ENCODE measurements around the gene PLEKHG4.

The PLEKHG4 gene

DNA sequence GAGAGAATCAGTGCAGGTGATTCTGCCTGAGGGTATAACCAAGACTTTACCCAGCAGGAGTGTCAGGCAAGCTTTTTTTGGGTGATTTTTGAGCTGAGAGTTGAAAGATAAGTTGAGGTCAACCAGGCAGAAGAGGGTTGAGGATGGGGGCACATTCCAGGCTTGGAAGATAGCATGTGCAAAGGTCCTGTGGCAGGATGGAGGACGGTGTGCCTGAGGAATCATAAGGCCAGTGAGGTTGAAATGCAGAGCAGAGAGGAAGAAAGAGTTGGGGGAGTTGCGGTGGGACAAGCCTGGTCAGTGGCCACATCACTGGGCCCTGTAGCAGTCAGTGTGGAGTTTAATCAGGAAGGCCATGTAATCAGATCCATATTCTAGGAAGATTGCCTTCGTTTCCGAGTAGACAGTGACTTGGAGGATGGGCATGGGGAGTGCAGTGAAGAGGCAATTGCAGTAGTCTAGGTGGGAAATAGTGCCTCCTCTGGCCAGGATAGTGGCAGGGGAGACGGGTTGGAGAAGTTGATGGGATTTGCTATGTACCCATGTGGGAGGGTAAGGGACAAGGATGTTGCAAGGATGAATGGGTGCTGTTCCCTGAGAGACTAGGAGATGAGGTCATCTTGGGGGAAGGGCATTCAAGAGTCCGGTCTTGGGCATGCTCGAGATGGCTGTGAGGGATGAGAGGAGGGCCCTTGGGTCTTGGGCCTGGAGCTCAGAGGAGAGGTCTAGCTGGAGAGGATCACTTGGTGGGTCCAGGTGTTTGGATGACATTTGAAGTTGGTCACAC, 3.9 kb downstream of the PLEKHG4 start:
- no peak for DNase-seq (ENCODE audit: low read depth)
- TF ChIP-seq, protein P1, sequence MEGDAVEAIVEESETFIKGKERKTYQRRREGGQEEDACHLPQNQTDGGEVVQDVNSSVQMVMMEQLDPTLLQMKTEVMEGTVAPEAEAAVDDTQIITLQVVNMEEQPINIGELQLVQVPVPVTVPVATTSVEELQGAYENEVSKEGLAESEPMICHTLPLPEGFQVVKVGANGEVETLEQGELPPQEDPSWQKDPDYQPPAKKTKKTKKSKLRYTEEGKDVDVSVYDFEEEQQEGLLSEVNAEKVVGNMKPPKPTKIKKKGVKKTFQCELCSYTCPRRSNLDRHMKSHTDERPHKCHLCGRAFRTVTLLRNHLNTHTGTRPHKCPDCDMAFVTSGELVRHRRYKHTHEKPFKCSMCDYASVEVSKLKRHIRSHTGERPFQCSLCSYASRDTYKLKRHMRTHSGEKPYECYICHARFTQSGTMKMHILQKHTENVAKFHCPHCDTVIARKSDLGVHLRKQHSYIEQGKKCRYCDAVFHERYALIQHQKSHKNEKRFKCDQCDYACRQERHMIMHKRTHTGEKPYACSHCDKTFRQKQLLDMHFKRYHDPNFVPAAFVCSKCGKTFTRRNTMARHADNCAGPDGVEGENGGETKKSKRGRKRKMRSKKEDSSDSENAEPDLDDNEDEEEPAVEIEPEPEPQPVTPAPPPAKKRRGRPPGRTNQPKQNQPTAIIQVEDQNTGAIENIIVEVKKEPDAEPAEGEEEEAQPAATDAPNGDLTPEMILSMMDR (IDR thresholded peaks at IDR 0.05; ENCODE audit: control insufficient read depth, extremely low read depth, insufficient read depth) = no peak

DNA sequence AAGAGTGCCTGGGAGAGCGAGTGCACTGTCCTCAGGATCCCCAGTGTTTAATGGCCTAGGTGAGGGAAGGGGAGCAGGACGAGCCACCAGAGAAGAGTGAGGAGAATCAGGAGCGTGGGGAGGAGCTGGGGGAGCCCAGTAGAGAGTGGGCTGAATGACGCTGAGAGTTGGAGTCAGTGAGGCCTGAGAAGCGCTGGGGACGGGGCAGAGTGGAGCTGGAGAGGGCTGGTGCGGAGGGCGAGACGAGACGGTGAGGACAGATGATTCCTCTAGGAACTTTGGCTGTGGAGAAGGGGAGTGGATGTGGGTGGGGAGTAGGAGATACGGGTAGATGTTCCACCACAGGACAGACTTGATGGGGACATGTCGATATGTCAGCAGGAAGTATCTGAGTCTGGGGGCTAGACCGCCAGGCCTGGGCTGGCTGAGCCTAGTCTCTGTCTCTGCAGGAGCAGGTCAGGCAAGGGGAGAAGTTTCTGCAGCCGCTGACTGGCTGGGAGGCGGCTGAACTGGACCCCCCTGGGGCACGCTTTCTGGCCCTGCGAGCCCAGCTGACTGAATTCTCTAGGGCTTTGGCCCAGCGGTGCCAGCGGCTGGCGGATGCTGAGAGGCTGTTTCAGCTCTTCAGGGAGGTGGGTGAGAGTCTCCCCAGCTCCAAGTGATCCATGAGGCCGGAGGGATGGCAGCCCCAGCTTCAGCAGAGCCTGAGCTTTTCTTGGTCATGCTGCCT, 4.7 kb downstream of the PLEKHG4 start:
- TF ChIP-seq, protein P1 (IDR thresholded peaks at IDR 0.05; ENCODE audit: control insufficient read depth, extremely low read depth, insufficient read depth) = no peak
- DNase-seq (ENCODE audit: low read depth) = no peak
- H3K4me3 ChIP-seq (ENCODE audit: low read depth, low read length) = no peak overlapping the region

More for the DNA sequence above, 3.9 kb downstream of the PLEKHG4 start:
- no peak overlapping the region for H3K4me3 ChIP-seq (ENCODE audit: low read depth, low read length)

DNA sequence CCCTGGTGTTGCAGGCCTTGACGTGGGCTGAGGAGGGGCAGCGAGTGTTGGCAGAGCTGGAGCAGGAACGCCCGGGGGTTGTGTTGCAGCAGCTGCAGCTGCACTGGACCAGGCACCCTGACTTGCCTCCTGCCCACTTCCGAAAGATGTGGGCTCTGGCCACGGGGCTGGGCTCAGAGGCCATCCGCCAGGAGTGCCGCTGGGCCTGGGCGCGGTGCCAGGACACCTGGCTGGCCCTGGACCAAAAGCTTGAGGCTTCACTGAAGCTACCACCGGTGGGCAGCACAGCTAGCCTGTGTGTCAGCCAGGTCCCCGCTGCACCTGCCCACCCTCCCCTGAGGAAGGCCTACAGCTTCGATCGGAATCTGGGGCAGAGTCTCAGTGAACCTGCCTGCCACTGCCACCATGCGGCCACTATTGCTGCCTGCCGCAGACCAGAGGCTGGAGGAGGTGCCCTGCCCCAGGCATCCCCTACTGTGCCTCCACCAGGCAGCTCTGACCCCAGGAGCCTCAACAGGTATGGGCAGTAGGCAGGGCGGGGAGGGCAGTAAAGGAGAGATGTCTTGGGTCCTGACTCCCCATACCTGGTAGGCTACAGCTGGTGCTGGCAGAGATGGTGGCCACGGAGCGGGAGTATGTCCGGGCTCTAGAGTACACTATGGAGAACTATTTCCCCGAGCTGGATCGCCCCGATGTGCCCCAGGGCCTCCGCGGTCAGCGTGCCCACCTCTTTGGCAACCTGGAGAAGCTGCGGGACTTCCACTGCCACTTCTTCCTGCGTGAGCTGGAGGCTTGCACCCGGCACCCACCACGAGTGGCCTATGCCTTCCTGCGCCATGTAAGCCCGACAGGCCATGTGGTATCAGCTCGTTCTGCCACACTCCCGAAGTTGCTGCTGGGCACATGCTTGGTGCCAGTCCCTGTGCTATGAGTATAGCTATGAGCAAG, 5.6 kb downstream of the PLEKHG4 start:
- DNase-seq (ENCODE audit: low read depth) = peak; percentile 23

DNA sequence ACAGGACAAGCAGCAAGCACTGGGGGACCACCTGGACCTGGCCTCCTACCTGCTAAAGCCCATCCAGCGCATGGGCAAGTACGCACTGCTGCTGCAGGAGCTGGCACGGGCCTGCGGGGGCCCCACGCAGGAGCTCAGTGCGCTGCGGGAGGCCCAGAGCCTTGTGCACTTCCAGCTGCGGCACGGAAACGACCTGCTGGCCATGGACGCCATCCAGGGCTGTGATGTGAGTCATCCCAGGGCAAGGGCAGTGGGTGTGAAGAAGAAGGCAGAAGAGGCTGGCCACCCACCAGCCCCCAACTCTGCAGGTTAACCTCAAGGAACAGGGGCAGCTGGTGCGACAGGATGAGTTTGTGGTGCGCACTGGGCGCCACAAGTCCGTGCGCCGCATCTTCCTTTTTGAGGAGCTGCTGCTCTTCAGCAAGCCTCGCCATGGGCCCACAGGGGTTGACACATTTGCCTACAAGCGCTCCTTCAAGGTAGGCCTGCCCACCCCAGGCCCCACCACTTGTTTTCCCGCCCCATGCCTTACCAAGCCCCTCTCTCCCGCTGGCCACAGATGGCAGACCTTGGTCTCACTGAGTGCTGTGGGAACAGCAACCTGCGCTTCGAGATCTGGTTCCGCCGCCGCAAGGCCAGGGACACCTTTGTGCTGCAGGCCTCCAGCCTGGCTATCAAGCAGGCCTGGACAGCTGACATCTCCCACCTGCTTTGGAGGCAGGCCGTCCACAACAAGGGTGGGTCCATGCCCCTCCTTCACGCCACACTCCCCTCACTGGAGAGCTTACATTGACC, 7.3 kb downstream of the PLEKHG4 start:
- no peak overlapping the region for H3K4me3 ChIP-seq (ENCODE audit: low read depth, low read length)
- TF ChIP-seq, protein P1 (IDR thresholded peaks at IDR 0.05; ENCODE audit: control insufficient read depth, extremely low read depth, insufficient read depth) = no peak
- no peak for DNase-seq (ENCODE audit: low read depth)

More for the DNA sequence above, 5.6 kb downstream of the PLEKHG4 start:
- TF ChIP-seq, protein P1 (IDR thresholded peaks at IDR 0.05; ENCODE audit: control insufficient read depth, extremely low read depth, insufficient read depth) = peak; percentile 64
- H3K4me3 ChIP-seq (ENCODE audit: low read depth, low read length) = no peak overlapping the region

DNA sequence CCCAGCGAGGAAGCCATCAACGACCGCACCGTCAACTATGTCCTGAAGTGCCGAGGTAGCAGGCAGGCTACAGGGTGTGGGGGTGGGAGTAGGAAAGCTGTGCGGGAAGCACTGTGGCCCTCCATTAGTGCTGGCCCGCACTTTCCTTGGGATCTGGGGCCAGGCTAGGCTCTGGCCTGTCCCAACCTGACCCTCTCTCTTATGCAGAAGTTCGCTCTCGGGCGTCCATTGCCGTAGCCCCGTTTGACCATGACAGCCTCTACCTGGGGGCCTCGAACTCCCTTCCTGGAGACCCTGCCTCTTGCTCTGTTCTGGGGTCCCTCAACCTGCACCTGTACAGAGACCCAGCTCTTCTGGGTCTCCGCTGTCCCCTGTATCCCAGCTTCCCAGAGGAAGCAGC, 8.6 kb downstream of the PLEKHG4 start:
- TF ChIP-seq, protein P1 (IDR thresholded peaks at IDR 0.05; ENCODE audit: control insufficient read depth, extremely low read depth, insufficient read depth) = no peak
- no peak for DNase-seq (ENCODE audit: low read depth)

DNA sequence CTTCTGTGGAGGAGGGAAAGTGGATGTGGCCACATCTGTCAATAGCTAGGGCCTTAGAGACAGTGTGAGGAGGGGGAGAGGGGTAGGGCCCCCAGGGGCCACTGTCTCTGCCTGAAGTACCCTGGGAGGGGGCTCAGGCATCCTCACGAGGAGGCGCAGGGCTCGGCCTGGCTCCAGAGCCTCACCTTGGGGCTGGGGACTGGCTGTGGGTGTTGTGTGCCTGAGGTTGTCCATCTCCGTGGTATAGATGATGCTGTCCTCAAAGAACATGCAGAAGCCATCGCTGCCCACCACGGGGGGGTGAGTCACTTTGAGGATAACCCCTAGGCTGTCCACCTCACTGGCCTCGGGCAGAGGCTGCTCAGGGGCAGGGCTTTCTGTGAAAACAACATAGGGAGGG, 12.1 kb downstream of the PLEKHG4 start:
- TF ChIP-seq, protein P1 (IDR thresholded peaks at IDR 0.05; ENCODE audit: control insufficient read depth, extremely low read depth, insufficient read depth) = no peak
- DNase-seq (ENCODE audit: low read depth) = no peak
- no peak overlapping the region for H3K4me3 ChIP-seq (ENCODE audit: low read depth, low read length)

More for the DNA sequence above, 8.6 kb downstream of the PLEKHG4 start:
- no peak overlapping the region for H3K4me3 ChIP-seq (ENCODE audit: low read depth, low read length)
